HG02973 (cell line): ENCODE data around the gene DET1.

Experiments used
- ATAC-seq: cut with Tn5 transposase; IDR thresholded peaks from one replicate; pipeline ENCODE4 v1.9.1; 2021; ENCODE audit warnings: moderate library complexity; ENCODE audit not compliant: unreplicated experiment

DET1 gene

DNA sequence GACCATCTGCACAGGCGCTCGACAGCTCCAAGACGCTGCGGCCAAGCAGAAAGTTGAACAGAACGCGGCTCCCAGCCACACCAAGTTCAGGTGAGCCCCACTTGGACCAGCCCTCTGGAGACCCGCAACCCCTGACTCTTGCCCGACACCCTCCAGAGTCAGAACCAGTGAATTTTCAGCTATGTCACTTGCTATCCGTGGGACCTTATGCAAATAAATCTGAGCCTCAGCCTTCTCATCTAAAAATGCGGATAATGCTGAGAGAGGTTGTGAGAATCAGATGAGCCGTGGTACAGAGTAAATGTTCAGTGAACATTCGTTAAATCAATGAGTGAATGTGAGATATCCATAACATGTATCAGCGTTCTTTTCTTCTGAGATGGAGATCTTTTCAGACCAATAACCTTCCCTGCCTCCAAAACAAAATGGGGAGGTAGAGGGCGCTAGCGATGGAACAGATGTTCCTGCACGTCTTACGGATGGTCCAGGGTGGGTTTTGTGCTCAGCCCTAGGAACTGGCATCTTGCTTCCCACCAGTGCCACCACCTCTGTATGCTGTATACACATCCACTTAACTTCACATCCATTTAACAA is 78.4 kb downstream of the DET1 start:
- peak; percentile 6 for ATAC-seq

DNA sequence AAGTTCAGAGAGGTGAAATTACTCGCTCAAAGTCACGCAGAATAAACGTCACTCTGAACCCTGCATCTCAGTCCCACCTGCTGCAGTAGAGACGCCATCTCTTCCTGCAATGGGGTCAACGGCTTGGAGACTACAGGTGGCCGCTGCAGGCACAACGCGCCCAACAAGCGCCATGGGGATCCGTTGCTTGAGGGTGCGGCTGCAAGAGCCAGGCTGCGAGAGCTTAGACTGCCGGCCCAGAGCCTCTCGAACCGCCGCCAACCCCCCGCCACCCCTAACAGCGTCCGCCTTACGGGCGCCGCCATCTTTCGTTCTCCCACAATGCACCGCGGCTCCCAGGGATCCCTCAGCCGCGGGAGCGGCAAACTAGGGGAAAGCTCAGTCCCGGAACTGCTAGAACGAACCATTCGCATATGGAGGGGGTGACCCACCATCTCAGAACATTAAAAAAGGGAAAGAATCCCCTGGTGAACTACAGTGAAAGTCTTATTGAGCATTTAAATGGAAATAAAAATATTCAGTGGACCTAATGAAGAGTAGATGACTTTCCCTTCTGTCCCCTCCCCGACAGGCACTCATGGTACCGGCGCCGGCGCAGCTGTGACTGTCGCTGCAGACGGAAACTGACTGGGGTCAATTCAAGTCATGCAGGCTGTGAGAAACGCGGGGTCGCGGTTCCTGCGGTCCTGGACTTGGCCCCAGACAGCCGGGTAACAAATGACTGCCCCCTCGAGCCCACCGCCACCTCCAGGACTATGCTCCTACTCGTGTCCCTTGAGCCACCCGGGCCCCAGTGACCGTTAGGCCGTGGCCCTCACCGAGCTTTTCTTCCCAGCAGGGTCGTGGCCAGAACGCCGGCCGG is 79.2 kb downstream of the DET1 start, which contains the start of the genes MRPL46 and MRPS11:
MRPL46 (minus strand) TSS at position 316 of the 862 bp plus-strand sequence; CDS start at position 305, 11 bp downstream.
MRPS11 (plus strand) TSS at position 636 of the 862 bp plus-strand sequence; CDS start at position 646, 10 bp downstream.
- ATAC-seq = peak; percentile 84

DNA sequence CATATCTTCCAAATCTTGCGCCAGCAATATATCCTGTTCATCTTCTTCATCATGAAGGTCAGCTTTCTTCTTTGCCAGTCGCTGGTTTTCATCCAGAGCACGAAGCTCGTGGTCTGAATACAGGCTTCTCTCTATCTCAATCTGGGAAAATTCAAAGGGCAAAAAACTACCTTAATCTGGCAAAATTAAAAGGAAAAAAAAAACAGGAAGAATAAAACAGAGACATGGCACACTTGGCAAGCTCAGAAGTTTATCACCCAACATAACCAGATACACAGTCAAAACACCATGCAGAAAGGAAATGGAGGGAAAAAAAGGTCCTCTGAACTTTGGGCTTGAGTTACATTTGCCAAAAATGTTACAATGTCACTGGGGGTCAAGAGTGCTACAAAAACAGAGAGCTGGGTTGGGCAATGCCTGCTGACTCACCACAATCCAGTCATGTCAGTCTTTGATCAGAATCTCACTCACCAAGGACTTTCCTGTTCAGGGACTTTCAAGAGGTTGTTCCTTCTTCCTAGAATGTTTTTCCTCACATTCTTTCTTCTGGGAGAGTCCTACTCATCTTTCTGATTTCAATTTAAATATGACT is 80.8 kb downstream of the DET1 start:
- no peak for ATAC-seq

DNA sequence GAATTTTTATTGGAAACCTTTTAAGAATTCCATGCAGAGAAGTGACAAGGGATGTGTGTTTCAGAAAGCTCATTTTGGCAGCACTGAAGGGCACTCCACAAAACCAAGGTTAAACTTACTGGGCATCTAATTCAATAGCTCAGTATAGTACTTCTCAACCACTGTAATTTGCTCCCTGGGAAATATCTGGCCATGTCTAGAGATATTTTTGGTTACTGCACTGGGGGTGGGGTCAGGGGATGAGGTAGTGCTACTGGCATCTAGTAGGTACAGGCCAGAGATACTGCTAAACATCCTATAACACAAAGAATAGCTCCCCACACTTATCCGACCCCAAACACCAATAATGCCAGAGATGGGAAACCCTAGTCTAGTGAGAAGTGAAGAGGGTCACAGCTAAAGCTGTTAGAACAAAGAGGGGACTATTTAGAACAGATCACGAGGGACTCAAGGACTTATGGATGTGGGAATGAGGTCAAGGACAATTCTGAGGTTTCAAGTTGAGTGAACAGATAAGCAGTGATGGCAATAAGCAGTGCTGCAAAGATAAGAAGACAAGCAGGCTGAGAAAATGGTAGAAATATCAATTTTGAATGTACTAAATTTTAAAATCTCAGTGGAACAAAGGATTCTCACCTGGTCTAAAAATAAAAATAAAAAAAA is 82.5 kb downstream of the DET1 start:
- ATAC-seq = no peak
